Spleen (tissue), 11 donors: ENCODE results near the gene PPM1M. TPM values are rescaled to one million over a fixed set of nuclear protein-coding genes. Genes with fewer than 3 reads are reported as not detected.

Experiments
- DNase-seq: peaks from one replicate; pipeline ENCODE4 v3.0.0-alpha.2; 2020
- H3K27ac ChIP-seq, 8 donors: fragments of 200-600 bp; sonication (generic) in 7 of 8; 1 replicate in 4 of 8; 2 replicates in 4 of 8; pipeline versions ENCODE4 v1.5.0 to v1.8.0; 2016 to 2021; ENCODE audit warnings: inconsistent platforms in 4 of 8, mild to moderate bottlenecking in 4 of 8, moderate library complexity in 1 of 8
- H3K27me3 ChIP-seq, 7 donors: fragments of 200-600 bp; sonication (generic) in 6 of 7; replicated peaks in 1 of 7; 1 replicate in 4 of 7; 2 replicates in 3 of 7; pipeline versions ENCODE4 v1.5.0 to v1.8.0; 2016 to 2021; ENCODE audit warnings: inconsistent platforms in 3 of 7, mild to moderate bottlenecking in 1 of 7
- H3K36me3 ChIP-seq, 6 donors: fragments of 200-600 bp; sonication (generic) in 5 of 6; 1 replicate in 4 of 6; 2 replicates in 2 of 6; pipeline versions ENCODE4 v1.5.0 to v1.8.0; 2016 to 2021; ENCODE audit warnings: inconsistent platforms in 2 of 6
- H3K4me1 ChIP-seq, 6 donors: fragments of 200-600 bp; sonication (generic) in 5 of 6; 1 replicate in 3 of 6; 2 replicates in 3 of 6; pipeline versions ENCODE4 v1.5.0 to v1.8.0; 2016 to 2021; ENCODE audit warnings: inconsistent platforms in 3 of 6
- H3K4me3 ChIP-seq, 8 donors: fragments of 200-600 bp; sonication (generic) in 7 of 8; 1 replicate in 4 of 8; 2 replicates in 4 of 8; pipeline versions ENCODE4 v1.5.0 to v1.8.0; 2016 to 2021; ENCODE audit warnings: inconsistent platforms in 4 of 8, mild to moderate bottlenecking in 4 of 8, moderate library complexity in 2 of 8
- H3K9me3 ChIP-seq, 8 donors: fragments of 200-600 bp; sonication (generic) in 7 of 8; 1 replicate in 4 of 8; 2 replicates in 4 of 8; pipeline versions ENCODE4 v1.5.0 to v1.8.0; 2016 to 2021; ENCODE audit warnings: inconsistent platforms in 4 of 8
- CTCF ChIP-seq, 11 experiments: fragments of 200-600 bp in 7 of 11; fragments of 450-650 bp in 4 of 11; sonication (generic) in 4 of 11; IDR thresholded peaks in 8 of 11; conservative IDR thresholded peaks in 3 of 11; 1 replicate in 7 of 11; 2 replicates in 4 of 11; pipeline versions ENCODE4 v1.4.0 to v1.8.0; 2016 to 2021; ENCODE audit warnings: antibody characterized with exemption in 11 of 11, inconsistent platforms in 4 of 11, mild to moderate bottlenecking in 1 of 11
- POLR2A ChIP-seq, 3 donors: fragments of 450-650 bp; IDR thresholded peaks; one replicate each; pipeline ENCODE4 v1.5.1; 2017; ENCODE audit warnings: antibody characterized with exemption in 3 of 3, mild to moderate bottlenecking in 1 of 3
- POLR2AphosphoS5 ChIP-seq, 3 donors: sonication (generic); formaldehyde crosslinking; IDR thresholded peaks; one replicate each; pipeline ENCODE4 v1.5.1; 2017; ENCODE audit warnings: antibody characterized with exemption in 3 of 3
- WGBS, 5 donors: extraction: QIAGEN DNeasy Blood & Tissue Kit in 3 of 5; methylation state at CpG; one replicate each; pipeline versions ENCODE4 v1.1.5 to v1.1.7; 2013 to 2018; 5-methylcytosine and 5-hydroxymethylcytosine counted together
- intact Hi-C: fragments of 100-400 bp; cut with DNase I; formaldehyde crosslinking; loops from one replicate; pipeline ENCODE4 v1.15.0; 2023; ENCODE audit warnings: low total_unique reads
- polyA plus RNA-seq, 3 donors: library from polyadenylated mRNA; stranded (reverse); fragments of 200-250 nt; gene quantifications; one replicate each; pipeline ENCODE4 v1.2.1, GENCODE V29; 2013
- total RNA-seq, 7 donors: library from RNA; depleted of rRNA in 3 of 7; stranded (reverse); fragments of >200 nt in 3 of 7; fragmentation: NEBNext Ultra II Directional in 4 of 7; extraction: Animal tissue kit (Norgen Biotek cat#: 25700) in 4 of 7; gene quantifications; one replicate each; pipeline versions ENCODE4 v1.1.0 to v1.2.1, GENCODE V29; 2016 to 2021
- donor health status: healthy with polysubstance abuse.
- donor health status: DM: no; HTN: no; CAD: no; lungs with moderate emphysema.
- donor health status: DM: no; HTN: no; CAD: no.
- donor health status: Bipolar disorder and iron deficiency.
- donor health status: healthy.
- donor health status: DM: no; HTN: no; CAD: no.
- donor health status: DM: yes; HTN: yes; CAD: no.

The PPM1M gene
- total and polyA plus RNA-seq, 10 donors, result 26.3 to 77.8 (median 49.7) TPM

- peak; percentile 67 for DNase-seq
- peak overlapping the region in 3 of 8 donors; percentile 96 to 98 (median 97) for H3K27ac ChIP-seq
- peaks cover 29 to 95% (median 83%) of the 10 kb centered on the region in 6 donors for H3K4me1 ChIP-seq
- peaks cover 0 to 45% (median 16%) of the 10 kb centered on the region in 6 donors for H3K36me3 ChIP-seq
- intact Hi-C loops, result loop anchor here (5.0 kb wide), 1 partner anchor 41 kb away; the partner anchor contains the start of gene WDR82
- no peaks in the 10 kb centered on the region for H3K27me3 ChIP-seq
- TF ChIP-seq POLR2AphosphoS5 (IDR thresholded peaks at IDR 0.05) (no peak), POLR2A (IDR thresholded peaks at IDR 0.05) (no peak), CTCF (IDR thresholded peaks at IDR 0.05 in 8 of 11, conservative IDR thresholded peaks at IDR 0.05 in 3 of 11) (no peak)
- WGBS, 5 donors, result 50 to 86% (median 69%) methylated on average over 5 of the region's 5 CpGs
- H3K4me3 ChIP-seq, result peak overlapping the region in 2 of 8 donors; percentile 95
- H3K9me3 ChIP-seq, result no peaks in the 10 kb centered on the region
Measured at GRCh38 chr3:52236424-52236886, 9.1 kb upstream of the PPM1M start.

- WGBS, 5 donors, result 78 to 93% (median 80%) methylated on average over 5 to 6 of the region's 6 CpGs
- Histone ChIP-seq H3K27ac (peak overlapping the region in 7 of 8 donors; percentile 89 to 98 (median 95)), H3K4me1 (peaks cover 29 to 95% (median 76%) of the 10 kb centered on the region in 6 donors), H3K4me3 (peak overlapping the region in 7 of 8 donors; percentile 90 to 98 (median 95)), H3K36me3 (peaks cover 0 to 38% (median 11%) of the 10 kb centered on the region in 6 donors), H3K9me3 (no peaks in the 10 kb centered on the region), H3K27me3 (no peaks in the 10 kb centered on the region)
- peak; percentile 75 for DNase-seq
- TF ChIP-seq CTCF (IDR thresholded peaks at IDR 0.05 in 8 of 11, conservative IDR thresholded peaks at IDR 0.05 in 3 of 11), result no peak
- peak in 1 of 3 donors; percentile 37 for TF ChIP-seq POLR2AphosphoS5 (IDR thresholded peaks at IDR 0.05)
- intact Hi-C loops, result loop anchor here (5.0 kb wide), 1 partner anchor 40 kb away; the partner anchor contains the start of gene WDR82
Measured at GRCh38 chr3:52237006-52237656, 8.4 kb upstream of the PPM1M start.

- TF ChIP-seq POLR2A (IDR thresholded peaks at IDR 0.05) (no peak), POLR2AphosphoS5 (IDR thresholded peaks at IDR 0.05) (peak in 1 of 3 donors; percentile 68), CTCF (IDR thresholded peaks at IDR 0.05 in 8 of 11, conservative IDR thresholded peaks at IDR 0.05 in 3 of 11) (no peak)
- Histone ChIP-seq H3K4me3 (peak overlapping the region in 7 of 8 donors; percentile 90 to 98 (median 95)), H3K27me3 (no peaks in the 10 kb centered on the region), H3K4me1 (peaks cover 29 to 89% (median 70%) of the 10 kb centered on the region in 6 donors), H3K9me3 (no peaks in the 10 kb centered on the region), H3K36me3 (peaks cover 0 to 32% (median 11%) of the 10 kb centered on the region in 6 donors), H3K27ac (peak overlapping the region in 7 of 8 donors; percentile 89 to 98 (median 95))
- WGBS, 5 donors, result 21 to 46% (median 22%) methylated on average over 3 to 8 of the region's 8 CpGs
- DNase-seq, result peak; percentile 91
- intact Hi-C loops, result loop anchor here (5.0 kb wide), 1 partner anchor 40 kb away; the partner anchor contains the start of gene WDR82
Measured at GRCh38 chr3:52237657-52238172, 7.8 kb upstream of the PPM1M start.
